Measurements from ENCODE around the gene IGIP.

Gene IGIP

DNA sequence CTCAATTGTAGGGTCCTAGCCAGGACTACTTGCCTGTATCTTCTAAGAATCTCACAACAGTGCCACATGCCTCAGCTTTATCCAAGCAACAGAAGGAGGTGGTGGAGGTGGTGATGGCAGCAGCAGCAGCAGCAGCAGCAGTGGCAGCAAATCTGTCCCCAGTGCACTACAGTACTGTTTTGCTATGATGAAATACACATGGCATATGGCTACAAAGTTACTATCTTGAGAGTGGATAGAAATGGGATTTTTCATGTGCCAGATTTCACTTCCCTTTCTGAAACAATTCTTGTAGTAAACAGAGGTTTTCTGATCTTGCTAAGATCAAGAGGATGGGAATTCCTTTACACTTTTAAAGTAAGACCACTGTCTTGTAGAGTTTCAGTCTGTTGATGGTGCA is 41.2 kb downstream of the IGIP start:
- DNase-seq, result peak; percentile 56 to 69

DNA sequence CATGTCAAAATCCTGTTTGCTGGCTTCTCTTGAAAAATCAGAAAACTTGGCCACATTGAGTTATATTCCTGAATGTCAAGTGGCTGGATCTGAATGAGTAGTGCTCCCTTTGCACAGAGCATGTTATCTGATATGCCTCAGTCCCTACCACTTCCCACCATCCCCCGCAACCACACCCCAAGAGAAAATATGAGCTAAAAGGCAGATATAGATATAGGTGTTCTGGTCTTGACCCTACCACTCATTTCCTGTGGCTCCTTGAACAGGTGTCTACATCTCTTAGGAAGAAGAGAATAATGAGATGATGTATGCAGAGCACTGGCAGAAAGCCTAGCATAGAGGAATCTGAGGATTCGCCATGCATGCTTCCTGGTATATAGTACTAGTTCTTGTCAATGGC is 42.6 kb downstream of the IGIP start:
- DNase-seq, result no peak

DNA sequence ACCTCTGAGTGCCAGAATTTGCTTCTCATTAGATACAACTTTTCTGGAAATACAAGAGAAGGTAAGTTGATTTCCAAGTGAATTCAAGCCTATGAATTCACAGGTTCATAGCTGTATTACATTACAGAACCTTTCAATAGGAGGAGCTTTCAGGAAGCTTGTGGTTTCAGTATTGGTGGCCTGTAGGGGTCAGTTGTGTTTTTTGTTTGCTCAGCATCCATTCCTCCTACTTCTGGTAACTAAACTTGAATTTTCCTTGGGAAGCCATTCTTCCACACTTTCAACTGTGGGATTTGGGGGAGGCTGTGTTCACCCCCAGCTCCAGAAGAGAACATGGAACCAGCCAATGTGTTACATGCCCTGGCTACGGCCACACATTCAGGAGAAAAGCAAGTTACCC is 43.7 kb downstream of the IGIP start:
- peak; percentile 7 to 28 for DNase-seq

DNA sequence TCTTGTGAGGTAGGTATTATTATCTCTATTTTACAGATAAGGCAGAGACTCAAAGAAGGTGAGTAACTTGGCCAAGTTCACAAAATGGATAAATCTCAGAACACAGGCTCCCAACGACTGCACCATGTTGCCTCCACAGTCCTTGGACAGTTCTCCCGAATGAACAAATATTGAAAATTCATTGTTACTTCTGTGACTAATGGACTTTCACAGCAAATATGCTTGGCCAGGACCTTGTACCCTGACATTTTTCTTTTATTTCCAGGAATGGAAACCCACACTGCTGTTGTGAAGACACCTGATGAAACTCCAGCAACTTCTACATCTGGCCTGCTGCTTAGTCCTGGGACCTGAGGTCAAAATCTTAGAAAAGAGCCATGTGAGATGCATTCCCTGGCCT is 46.7 kb downstream of the IGIP start:
- no peak for DNase-seq

DNA sequence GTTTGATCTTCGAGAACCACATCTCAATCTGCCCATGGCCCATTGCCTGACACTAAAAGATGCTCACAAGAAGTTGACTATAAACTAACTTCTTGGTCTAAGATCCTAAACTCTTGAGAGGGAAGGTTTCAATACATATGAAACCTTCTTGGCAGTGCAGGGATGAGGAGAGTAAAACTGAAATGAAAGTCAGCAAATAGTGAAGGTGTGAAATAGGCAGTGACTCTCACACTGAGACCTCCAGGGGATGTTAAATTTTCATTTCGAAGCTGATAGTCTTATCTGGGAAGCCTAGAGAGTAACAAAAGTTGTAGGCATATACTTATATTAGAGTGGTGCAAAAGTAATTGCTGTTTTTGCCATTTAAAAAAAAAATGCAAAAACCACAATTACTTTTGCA is 48.3 kb downstream of the IGIP start:
- no peak for DNase-seq

DNA sequence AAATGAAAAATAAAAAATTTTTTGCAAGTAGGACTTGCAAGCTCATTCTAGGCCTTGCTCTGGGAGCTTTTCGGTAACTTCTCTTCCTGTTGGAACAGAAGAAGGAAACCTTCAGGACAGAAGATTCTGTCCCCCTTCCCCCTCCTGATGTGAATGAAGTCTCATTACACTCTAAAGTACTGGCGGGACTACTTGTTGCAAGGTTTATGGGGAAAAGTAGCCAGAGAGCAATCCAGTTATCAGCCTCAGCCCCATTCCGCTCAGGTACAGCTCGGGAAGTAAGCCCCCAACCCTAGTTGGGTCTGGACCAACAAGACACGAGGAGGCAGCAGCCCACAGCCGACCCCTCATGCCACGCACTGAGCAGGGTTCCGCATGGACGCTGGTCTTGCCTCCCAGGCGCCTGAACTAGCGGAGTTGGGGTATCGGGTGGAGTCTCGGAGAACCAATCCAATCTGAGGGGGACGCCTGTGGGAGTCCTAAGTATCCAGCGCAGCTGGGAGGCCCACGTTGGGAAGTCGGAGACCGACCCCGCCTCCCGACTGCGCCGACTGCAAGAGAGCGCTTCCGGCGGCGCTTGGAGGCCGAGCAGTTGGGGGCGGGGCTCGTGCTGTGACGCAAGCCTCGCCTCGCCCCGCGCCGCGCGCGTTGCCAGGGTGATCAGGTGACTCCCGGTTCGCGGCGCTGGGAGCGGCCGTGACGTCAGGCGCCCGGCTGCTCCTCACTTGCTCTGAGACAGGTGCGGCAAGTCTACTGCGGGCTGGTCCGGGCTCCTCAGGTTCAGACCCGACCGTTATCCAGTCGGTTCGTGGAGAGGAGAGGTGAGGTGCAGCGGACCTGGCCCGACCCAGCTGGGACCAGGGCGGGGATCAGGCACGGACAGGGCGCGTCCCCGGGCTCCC is 49.0 kb downstream of the IGIP start, which contains the start of gene CYSTM1:
Gene CYSTM1 (plus strand): TSS at position 724 of the 902 bp plus-strand sequence. CDS start 19,278 bp downstream, outside the sequence.
- peak; percentile 88 to 95 for DNase-seq

DNA sequence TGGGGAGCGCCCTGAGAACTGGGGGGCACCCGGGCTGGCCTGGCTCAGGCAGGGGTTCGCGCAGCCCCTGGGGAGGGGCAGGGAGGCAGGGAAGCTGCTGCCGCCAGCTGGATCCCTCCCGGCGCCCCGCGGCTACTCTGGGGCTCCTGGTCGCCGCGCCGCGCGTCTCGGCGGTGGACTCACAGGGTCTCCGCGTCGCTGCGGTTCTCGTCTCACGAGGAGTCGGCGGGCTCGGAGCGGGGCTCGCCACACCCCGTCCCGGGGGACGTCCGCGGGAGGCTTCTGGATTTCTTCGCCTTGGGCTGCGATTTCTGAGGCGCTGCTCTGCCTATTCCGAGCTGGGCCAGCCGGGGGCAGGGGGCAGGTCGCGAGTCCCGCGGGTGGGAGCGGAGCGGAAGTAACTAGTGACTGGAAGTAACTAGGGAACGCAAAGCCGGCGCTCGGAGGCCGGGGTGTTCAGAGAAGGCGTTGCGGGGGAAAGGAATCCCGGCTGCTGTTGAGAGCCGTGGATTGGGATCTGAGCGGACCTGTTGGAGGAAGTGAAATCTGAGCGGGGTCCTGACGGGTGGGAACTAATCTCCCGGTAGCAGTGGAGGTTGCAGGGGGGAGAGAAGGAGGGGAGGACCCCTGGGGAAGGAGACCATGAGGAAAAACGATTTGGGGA is 49.8 kb downstream of the IGIP start:
- DNase-seq, result peak; percentile 82 to 91

DNA sequence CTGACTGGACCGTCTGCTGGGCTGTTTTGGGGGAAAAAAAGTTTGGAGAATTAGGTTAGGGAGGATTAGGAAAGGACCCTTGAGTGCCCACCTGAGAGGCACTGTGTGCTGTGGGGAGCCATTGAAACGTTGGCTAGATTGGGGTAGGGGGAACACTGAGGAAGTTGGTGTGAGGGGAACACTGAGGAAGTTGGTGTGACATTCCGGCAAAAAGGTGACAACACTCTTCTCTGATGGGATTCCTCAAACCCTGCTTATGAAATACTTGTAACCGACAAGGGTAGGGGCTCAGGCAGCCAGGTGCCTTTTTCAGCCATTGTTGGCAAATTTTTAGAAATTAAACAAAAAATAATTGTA is 50.3 kb downstream of the IGIP start:
- peak in 1 of 2 donors; percentile 9 for DNase-seq

DNA sequence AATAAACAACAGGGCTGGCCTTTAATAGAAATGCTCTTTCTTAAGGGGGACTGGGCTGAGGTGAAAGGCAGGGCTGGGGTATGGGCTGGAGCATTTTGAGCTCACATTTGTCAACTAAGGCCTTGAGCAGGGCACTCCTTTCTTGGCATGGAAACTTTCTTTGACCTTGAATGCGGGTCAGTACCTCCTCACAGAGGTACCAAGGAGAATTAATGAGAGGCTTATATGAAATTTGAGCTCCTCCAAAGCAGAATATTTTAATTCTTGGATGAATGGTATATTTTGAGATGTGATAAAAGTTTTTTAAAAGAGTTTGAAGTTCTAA is 52.3 kb downstream of the IGIP start:
- DNase-seq, result no peak

DNA sequence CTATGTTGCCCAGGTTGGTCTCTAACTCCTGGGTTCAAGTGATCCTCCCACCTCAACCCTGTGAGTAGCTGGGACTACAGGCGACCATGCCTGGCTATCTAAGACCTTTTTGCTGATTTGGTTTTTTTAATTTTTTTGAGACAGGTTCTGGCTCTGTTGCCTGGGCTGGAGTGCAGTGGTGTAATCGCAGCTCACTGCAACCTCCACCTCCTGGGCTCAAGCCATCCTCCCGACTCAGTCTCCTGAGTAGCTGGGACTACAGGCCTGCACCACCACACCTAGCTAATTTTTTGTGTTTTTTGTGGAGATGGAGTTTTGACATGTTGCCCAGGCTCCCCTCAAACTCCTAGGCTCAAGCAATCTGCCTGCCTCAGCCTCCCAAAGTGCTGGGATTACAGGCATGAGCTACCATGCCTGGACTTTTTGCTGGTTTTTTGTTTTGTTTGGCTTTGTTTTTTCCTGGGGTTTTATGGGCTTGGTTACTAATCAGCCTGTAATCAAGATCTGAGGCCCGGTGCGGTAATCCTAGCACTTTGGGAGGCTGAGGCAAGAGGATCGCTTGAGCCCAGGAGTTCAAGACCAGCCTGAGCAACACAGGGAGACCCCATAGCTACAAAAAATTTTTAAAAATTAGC is 52.9 kb downstream of the IGIP start:
- no peak for DNase-seq

Data from inflammatory macrophage (primary cell).